CD14-positive monocyte (primary cell): ENCODE data around the gene NRK. TPM values are rescaled to one million over a fixed set of nuclear protein-coding genes. Genes with fewer than 3 reads are reported as not detected.

ENCODE experiments used
- DNase-seq, 3 donors: peaks; one replicate each; pipeline ENCODE4 v3.0.0-alpha.2; 2011 to 2022
- H2AFZ ChIP-seq: 2 replicates; pipeline ENCODE4 v1.6.0; 2012; ENCODE audit warnings: mild to moderate bottlenecking, low read depth, low read length, inconsistent platforms; ENCODE audit not compliant: insufficient read depth, poor library complexity, severe bottlenecking
- H3K27ac ChIP-seq, 2 donors: 1 replicate in 1 of 2; 2 replicates in 1 of 2; pipeline ENCODE4 v1.5.1; 2012 to 2013; ENCODE audit warnings: low read length in 2 of 2, control low read depth in 1 of 2, inconsistent platforms in 1 of 2, low read depth in 1 of 2, mild to moderate bottlenecking in 1 of 2
- H3K27me3 ChIP-seq, 2 donors: one replicate each; pipeline versions ENCODE4 v1.6.0 to v1.6.1; 2011 to 2013; ENCODE audit warnings: low read length in 2 of 2; ENCODE audit not compliant: control insufficient read depth in 2 of 2, insufficient read depth in 2 of 2
- H3K36me3 ChIP-seq, 2 donors: replicated peaks in 1 of 2; 1 replicate in 1 of 2; 2 replicates in 1 of 2; pipeline versions ENCODE4 v1.5.1 to v1.6.1; 2012 to 2013; ENCODE audit warnings: low read length in 2 of 2, control low read depth in 1 of 2, inconsistent platforms in 1 of 2, mild to moderate bottlenecking in 1 of 2; ENCODE audit not compliant: insufficient read depth in 2 of 2, control insufficient read depth in 1 of 2
- H3K4me1 ChIP-seq, 2 donors: 1 replicate in 1 of 2; 2 replicates in 1 of 2; pipeline versions ENCODE4 v1.5.1 to v1.6.1; 2012 to 2013; ENCODE audit warnings: low read length in 2 of 2, control low read depth in 1 of 2, inconsistent platforms in 1 of 2, mild to moderate bottlenecking in 1 of 2, moderate library complexity in 1 of 2; ENCODE audit not compliant: insufficient read depth in 2 of 2, control insufficient read depth in 1 of 2
- H3K4me2 ChIP-seq: replicated peaks from 2 replicates; pipeline ENCODE3; 2012; ENCODE audit warnings: low read length, moderate library complexity, mild to moderate bottlenecking; ENCODE audit not compliant: poor library complexity, severe bottlenecking; ENCODE audit errors: extremely low read depth
- H3K4me3 ChIP-seq, 3 experiments: fragments of 200-600 bp in 1 of 3; sonication (generic) in 1 of 3; replicated peaks in 1 of 3; 1 replicate in 2 of 3; 2 replicates in 1 of 3; pipeline ENCODE4 v1.5.1; 2011 to 2013; ENCODE audit warnings: low read length in 3 of 3, mild to moderate bottlenecking in 3 of 3, control low read depth in 2 of 3, low read depth in 2 of 3, inconsistent platforms in 1 of 3, moderate library complexity in 1 of 3
- H3K79me2 ChIP-seq: 2 replicates; pipeline ENCODE4 v1.6.0; 2012; ENCODE audit warnings: mild to moderate bottlenecking, control low read depth, inconsistent platforms, low read length, moderate library complexity; ENCODE audit not compliant: insufficient read depth
- H3K9ac ChIP-seq: 2 replicates; pipeline ENCODE4 v1.6.0; 2017; ENCODE audit warnings: low read length, mild to moderate bottlenecking; ENCODE audit not compliant: insufficient read depth, poor library complexity, severe bottlenecking
- H3K9me3 ChIP-seq, 2 donors: replicated peaks in 1 of 2; 1 replicate in 1 of 2; 2 replicates in 1 of 2; pipeline versions ENCODE4 v1.5.1 to v1.6.1; 2012 to 2013; ENCODE audit warnings: low read length in 2 of 2, control low read depth in 1 of 2; ENCODE audit not compliant: control insufficient read depth in 1 of 2, insufficient read depth in 1 of 2
- H4K20me1 ChIP-seq: 2 replicates; pipeline ENCODE4 v1.6.0; 2012; ENCODE audit warnings: mild to moderate bottlenecking, low read length, control low read depth, moderate library complexity; ENCODE audit not compliant: insufficient read depth
- H3K27ac Mint-ChIP-seq, 7 donors: one replicate each; pipeline ENCODE4 v1.8.0; 2020; ENCODE audit warnings: mild to moderate bottlenecking in 7 of 7, mixed read lengths in 7 of 7, moderate library complexity in 6 of 7, inconsistent platforms in 2 of 7
- H3K27me3 Mint-ChIP-seq, 3 donors: one replicate each; pipeline ENCODE4 v1.8.0; 2021 to 2022; ENCODE audit warnings: low read depth in 3 of 3, mild to moderate bottlenecking in 3 of 3, mixed read lengths in 3 of 3, moderate library complexity in 3 of 3, inconsistent platforms in 1 of 3
- H3K36me3 Mint-ChIP-seq, 2 donors: one replicate each; pipeline ENCODE4 v1.8.0; 2020; ENCODE audit warnings: mixed read lengths in 2 of 2, inconsistent platforms in 1 of 2, mild to moderate bottlenecking in 1 of 2
- H3K4me1 Mint-ChIP-seq: one replicate; pipeline ENCODE4 v1.8.0; 2020; ENCODE audit warnings: mild to moderate bottlenecking, mixed read lengths
- H3K4me3 Mint-ChIP-seq, 2 donors: one replicate each; pipeline ENCODE4 v1.8.0; 2020; ENCODE audit warnings: mild to moderate bottlenecking in 2 of 2, mixed read lengths in 2 of 2, moderate library complexity in 1 of 2
- H3K9me3 Mint-ChIP-seq, 7 donors: one replicate each; pipeline ENCODE4 v1.8.0; 2020 to 2022; ENCODE audit warnings: mixed read lengths in 7 of 7, mild to moderate bottlenecking in 6 of 7, moderate library complexity in 6 of 7, inconsistent platforms in 2 of 7
- CTCF ChIP-seq: fragments of 200-600 bp; IDR thresholded peaks from one replicate; pipeline ENCODE4 v1.8.0; 2022; ENCODE audit warnings: antibody characterized with exemption, mild to moderate bottlenecking
- WGBS: methylation state at CpG from one replicate; pipeline ENCODE4 v1.1.5; 2013; ENCODE audit warnings: missing lambda C conversion rate; ENCODE audit not compliant: insufficient coverage; 5-methylcytosine and 5-hydroxymethylcytosine counted together
- intact Hi-C, 2 donors: fragments of 100-400 bp; cut with micrococcal nuclease; formaldehyde crosslinking; loops; one replicate each; pipeline versions ENCODE4 v1.15.0 to v1.15.1; 2023
- polyA plus RNA-seq, 3 donors: library from polyadenylated mRNA; depleted of rRNA in 1 of 3; unstranded in 2 of 3; stranded (reverse) in 1 of 3; fragments of 300-500 nt in 2 of 3; fragments of >200 nt in 1 of 3; fragmentation: Illumina TruSeq in 2 of 3; gene quantifications; 1 replicate in 2 of 3; 2 replicates in 1 of 3; pipeline ENCODE4 v1.2.3, GENCODE V29; 2012 to 2021

Gene NRK
- polyA plus RNA-seq, 3 donors: not detected

- Histone ChIP-seq H2AFZ (no peak overlapping the region), H3K4me1 (no peaks in the 10 kb centered on the region), H3K27me3 (no peaks in the 10 kb centered on the region), H3K79me2 (no peaks in the 10 kb centered on the region), H3K9me3 (peaks cover 0 to 5% of the 10 kb centered on the region in 2 donors), H3K27ac (no peak overlapping the region), H3K4me2 (no peak overlapping the region), H3K36me3 (no peaks in the 10 kb centered on the region), H4K20me1 (no peaks in the 10 kb centered on the region), H3K9ac (no peak overlapping the region), H3K4me3 (no peak overlapping the region)
- Mint-ChIP-seq H3K9me3 (peaks cover 0 to 4% (median 0%) of the 10 kb centered on the region in 7 donors), H3K4me1 (no peaks in the 10 kb centered on the region), H3K27ac (no peak overlapping the region), H3K4me3 (no peak overlapping the region), H3K36me3 (no peaks in the 10 kb centered on the region), H3K27me3 (no peaks in the 10 kb centered on the region)
- intact Hi-C loops: no loop called here
- TF ChIP-seq CTCF: no peak
- no peak for DNase-seq
- WGBS: no CpG with 5 or more reads among the region's 3 CpGs
Measured at GRCh38 chrX:105973387-105973739, 151.0 kb downstream of the NRK start.

GRCh38 chrX:105975382-105975781 lies 153.0 kb downstream of the NRK start:
- DNase-seq: no peak
- Histone ChIP-seq H4K20me1 (no peaks in the 10 kb centered on the region), H3K27ac (no peak overlapping the region), H3K9ac (no peak overlapping the region), H2AFZ (no peak overlapping the region), H3K36me3 (no peaks in the 10 kb centered on the region), H3K4me3 (no peak overlapping the region), H3K79me2 (no peaks in the 10 kb centered on the region), H3K9me3 (no peaks in the 10 kb centered on the region), H3K4me2 (no peak overlapping the region), H3K4me1 (no peaks in the 10 kb centered on the region), H3K27me3 (no peaks in the 10 kb centered on the region)
- H3K9me3 Mint-ChIP-seq: peaks cover 0 to 4% (median 0%) of the 10 kb centered on the region in 7 donors
- H3K36me3 Mint-ChIP-seq: no peaks in the 10 kb centered on the region
- H3K27me3 Mint-ChIP-seq: no peaks in the 10 kb centered on the region
- intact Hi-C loops: no loop called here
- no peak for TF ChIP-seq CTCF
- no peak overlapping the region for H3K27ac Mint-ChIP-seq
- H3K4me1 Mint-ChIP-seq: no peaks in the 10 kb centered on the region
- no peak overlapping the region for H3K4me3 Mint-ChIP-seq
